ENCODE measurements around the gene CHCHD6.
A peak's percentile ranks its signal among the peaks of the same experiment; 100 is the strongest.

The CHCHD6 gene

GRCh38 chr3:126963261-126964190 is 259.5 kb downstream of the CHCHD6 start:
- DNase-seq = no peak

- DNase-seq = no peak
Measured at GRCh38 chr3:126964261-126964660, 260.2 kb downstream of the CHCHD6 start.

- no peak for DNase-seq
Measured at GRCh38 chr3:126964950-126965349, 260.9 kb downstream of the CHCHD6 start.

- no peak for DNase-seq
Measured at GRCh38 chr3:126965526-126966080, 261.6 kb downstream of the CHCHD6 start.

- no peak for DNase-seq
Measured at GRCh38 chr3:126967386-126967785, 263.3 kb downstream of the CHCHD6 start.

GRCh38 chr3:126968391-126969390 is 264.7 kb downstream of the CHCHD6 start:
- DNase-seq = no peak

GRCh38 chr3:126969586-126969985 is 265.5 kb downstream of the CHCHD6 start:
- no peak for DNase-seq

GRCh38 chr3:126970101-126970500 is 266.1 kb downstream of the CHCHD6 start:
- no peak for DNase-seq

- no peak for DNase-seq
Measured at GRCh38 chr3:126970921-126971320, 266.9 kb downstream of the CHCHD6 start.

- DNase-seq = no peak
Measured at GRCh38 chr3:126971891-126972351, 267.9 kb downstream of the CHCHD6 start.

GRCh38 chr3:126972866-126973265 is 268.8 kb downstream of the CHCHD6 start:
- no peak for DNase-seq

- DNase-seq = no peak
Measured at GRCh38 chr3:126973814-126974213, 269.8 kb downstream of the CHCHD6 start.

GRCh38 chr3:126974756-126975155 is 270.7 kb downstream of the CHCHD6 start:
- no peak for DNase-seq

- no peak for DNase-seq
Measured at GRCh38 chr3:126976906-126977305, 272.9 kb downstream of the CHCHD6 start.

GRCh38 chr3:126977821-126978220 is 273.8 kb downstream of the CHCHD6 start:
- no peak for DNase-seq

GRCh38 chr3:126978291-126978690 is 274.3 kb downstream of the CHCHD6 start:
- DNase-seq = no peak

GRCh38 chr3:126979046-126979628 is 275.1 kb downstream of the CHCHD6 start:
- no peak for DNase-seq

GRCh38 chr3:126980266-126980811 is 276.3 kb downstream of the CHCHD6 start:
- DNase-seq = no peak

GRCh38 chr3:126982126-126982470 is 278.1 kb downstream of the CHCHD6 start:
- DNase-seq = no peak

GRCh38 chr3:126982471-126983175 is 278.6 kb downstream of the CHCHD6 start, which contains the start of gene PLXNA1:
Gene PLXNA1 (plus strand): TSS chr3:126983115. CDS start chr3:126988594, 5,479 bp downstream.
- DNase-seq = peak; percentile 94

- DNase-seq = peak; percentile 10
Measured at GRCh38 chr3:126983276-126983652, 279.2 kb downstream of the CHCHD6 start.
